Measurements from ENCODE around the gene COX6B1. TPM values are rescaled to one million over a fixed set of nuclear protein-coding genes. Genes with fewer than 3 reads are reported as not detected.

COX6B1 gene
- total and polyA plus RNA-seq, 9 donors, result 181 to 601 (median 254) TPM

GRCh38 chr19:35608251-35608650 lies 39.9 kb upstream of the COX6B1 start:
- H3K36me3 ChIP-seq, result no peaks in the 10 kb centered on the region
- no peaks in the 10 kb centered on the region for H3K9me3 ChIP-seq
- H3K4me3 ChIP-seq, result no peak overlapping the region
- intact Hi-C loops (cut with DNase I), result no loop called here
- H3K27ac ChIP-seq, result no peak overlapping the region
- DNase-seq, result no peak
- 67 to 81% (median 74%) methylated on average over 2 of the region's 2 CpGs for WGBS, 3 donors
- H3K27me3 ChIP-seq, result no peaks in the 10 kb centered on the region
- no peak for TF ChIP-seq CTCF (IDR thresholded peaks at IDR 0.05)
- no peak for TF ChIP-seq EP300 (IDR thresholded peaks at IDR 0.05)
- TF ChIP-seq POLR2A (IDR thresholded peaks at IDR 0.05), result no peak
- peaks cover 5% of the 10 kb centered on the region for H3K4me1 ChIP-seq (ENCODE audit: insufficient read depth)

- WGBS, 3 donors, result 70 to 87% (median 72%) methylated on average over 6 of the region's 6 CpGs
- H3K27ac ChIP-seq, result no peak overlapping the region
- intact Hi-C loops (cut with DNase I), result loop anchor here in 2 of 4 donors (10.0 kb wide), 2 partner anchors 65 to 345 kb away; partner anchors contain the start of genes TMEM147 (in 1 of the 2) and USF2 (in 1 of the 2)
Observed at GRCh38 chr19:35609851-35610353, 38.2 kb upstream of the COX6B1 start.

DNA sequence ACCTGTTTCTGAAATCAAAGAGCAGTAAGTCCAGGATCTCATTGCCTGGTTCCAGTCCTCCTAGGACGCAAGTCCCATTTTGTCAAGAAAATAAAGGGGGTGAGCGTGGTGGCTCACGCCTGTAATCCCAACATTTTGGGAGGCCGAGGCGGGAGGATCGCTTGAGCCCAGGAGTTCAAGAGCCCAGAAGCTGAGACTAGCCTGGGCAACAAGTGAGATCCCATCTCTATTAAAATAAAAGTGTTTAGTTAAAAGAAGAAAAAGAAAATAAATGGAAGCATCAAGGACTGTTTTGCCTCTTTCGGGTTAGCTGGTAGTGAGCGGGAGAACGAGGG lies 35.9 kb upstream of the COX6B1 start:
- Histone ChIP-seq H3K36me3 (no peaks in the 10 kb centered on the region), H3K9me3 (no peaks in the 10 kb centered on the region), H3K27me3 (no peaks in the 10 kb centered on the region), H3K4me1 (ENCODE audit: insufficient read depth) (peaks cover 5% of the 10 kb centered on the region), H3K4me3 (peak overlapping the region; percentile 77), H3K27ac (peak overlapping the region in 1 of 2 donors; percentile 85)
- WGBS, 3 donors, result 25 to 31% (median 29%) methylated on average over 9 of the region's 9 CpGs
- intact Hi-C loops (cut with DNase I), result loop anchor here in 2 of 4 donors (10.0 kb wide), 2 partner anchors 67 to 347 kb away; partner anchors contain the start of genes TMEM147 (in 1 of the 2) and USF2 (in 1 of the 2)
- no peak for DNase-seq
- TF ChIP-seq CTCF (IDR thresholded peaks at IDR 0.05) (no peak), POLR2A (IDR thresholded peaks at IDR 0.05) (no peak), EP300 (IDR thresholded peaks at IDR 0.05) (no peak)

More at GRCh38 chr19:35609851-35610353, 38.2 kb upstream of the COX6B1 start:
- no peak for DNase-seq
- no peak for TF ChIP-seq POLR2A (IDR thresholded peaks at IDR 0.05)
- TF ChIP-seq EP300 (IDR thresholded peaks at IDR 0.05), result no peak
- no peak for TF ChIP-seq CTCF (IDR thresholded peaks at IDR 0.05)
- no peaks in the 10 kb centered on the region for H3K9me3 ChIP-seq
- H3K4me1 ChIP-seq (ENCODE audit: insufficient read depth), result peaks cover 5% of the 10 kb centered on the region
- H3K36me3 ChIP-seq, result no peaks in the 10 kb centered on the region
- H3K27me3 ChIP-seq, result no peaks in the 10 kb centered on the region
- H3K4me3 ChIP-seq, result no peak overlapping the region

GRCh38 chr19:35612559-35613321 lies 35.4 kb upstream of the COX6B1 start, which contains the start of gene HAUS5:
TSS of gene HAUS5 (plus strand) at chr19:35612735. CDS start at chr19:35612795, 60 bp downstream.
- Histone ChIP-seq H3K4me3 (peak within 1 kb of the TSS; percentile 77), H3K4me1 (ENCODE audit: insufficient read depth) (peaks cover 5% of the 10 kb centered on the region), H3K27ac (peak within 1 kb of the TSS; percentile 23 to 85), H3K9me3 (no peaks in the 10 kb centered on the region), H3K27me3 (no peaks in the 10 kb centered on the region), H3K36me3 (no peaks in the 10 kb centered on the region)
- DNase-seq, result peak; percentile 89 to 97 (median 95)
- 0 to 1% (median 0%) methylated on average over 34 to 47 of the region's 47 CpGs for whole genome bisulfite sequencing, 3 donors
- TF ChIP-seq POLR2A (IDR thresholded peaks at IDR 0.05), result peak; percentile 63
- TF ChIP-seq CTCF (IDR thresholded peaks at IDR 0.05), result peak in 2 of 3 donors; percentile 46 to 55
- TF ChIP-seq EP300 (IDR thresholded peaks at IDR 0.05), result no peak
- intact Hi-C loops (cut with DNase I), result loop anchor here in 2 of 4 donors (10.0 kb wide), 2 partner anchors 68 to 348 kb away; partner anchors contain the start of genes TMEM147 (in 1 of the 2) and USF2 (in 1 of the 2)
